GM12873 (cell line): ENCODE results near the gene BTN1A1.

ENCODE experiments used
- TF ChIP-seq, protein P1 (sequence below): IDR thresholded peaks from 2 replicates; pipeline ENCODE4 v1.5.1; 2012; ENCODE audit warnings: low read depth, mild to moderate bottlenecking, moderate library complexity, low read length, control low read depth; ENCODE audit not compliant: insufficient read depth; ENCODE audit errors: missing control alignments

BTN1A1 gene

DNA sequence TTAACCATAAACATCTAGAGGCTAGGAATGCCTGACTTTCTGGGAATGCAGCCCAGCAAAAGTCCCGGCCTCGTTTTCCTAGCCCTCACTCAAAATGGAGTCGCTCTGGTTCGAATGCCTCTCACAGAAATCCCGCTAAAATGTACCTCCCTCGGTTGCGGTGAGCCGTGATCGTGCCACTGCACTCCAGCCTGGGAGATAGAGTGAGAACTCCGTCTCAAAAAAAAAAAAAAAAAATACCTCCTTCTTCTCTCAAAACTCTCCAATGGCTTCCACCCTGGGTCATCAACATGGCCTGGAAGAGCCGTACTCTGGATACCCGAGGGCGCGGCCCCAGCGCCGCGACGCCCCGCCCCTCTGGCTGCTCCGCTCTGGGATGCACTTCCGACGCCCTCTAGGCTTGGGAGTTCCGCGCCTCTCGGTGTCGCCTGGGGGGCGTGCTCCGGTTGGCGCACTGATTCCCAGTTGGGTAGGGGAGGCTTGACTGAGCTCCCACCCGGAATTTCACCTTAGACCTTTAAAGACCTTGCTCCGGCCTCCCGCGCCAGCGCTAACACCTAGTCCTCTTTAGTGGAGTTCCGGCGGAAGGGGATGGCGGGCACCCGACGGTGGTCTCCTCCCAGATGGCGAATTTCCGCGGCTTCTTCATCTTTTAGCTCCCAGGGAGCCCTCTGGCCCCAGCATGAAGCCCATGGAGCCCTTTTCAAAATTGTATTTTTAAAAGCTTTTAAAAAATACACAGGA lies 50.3 kb downstream of the BTN1A1 start:
- TF ChIP-seq, protein P1, sequence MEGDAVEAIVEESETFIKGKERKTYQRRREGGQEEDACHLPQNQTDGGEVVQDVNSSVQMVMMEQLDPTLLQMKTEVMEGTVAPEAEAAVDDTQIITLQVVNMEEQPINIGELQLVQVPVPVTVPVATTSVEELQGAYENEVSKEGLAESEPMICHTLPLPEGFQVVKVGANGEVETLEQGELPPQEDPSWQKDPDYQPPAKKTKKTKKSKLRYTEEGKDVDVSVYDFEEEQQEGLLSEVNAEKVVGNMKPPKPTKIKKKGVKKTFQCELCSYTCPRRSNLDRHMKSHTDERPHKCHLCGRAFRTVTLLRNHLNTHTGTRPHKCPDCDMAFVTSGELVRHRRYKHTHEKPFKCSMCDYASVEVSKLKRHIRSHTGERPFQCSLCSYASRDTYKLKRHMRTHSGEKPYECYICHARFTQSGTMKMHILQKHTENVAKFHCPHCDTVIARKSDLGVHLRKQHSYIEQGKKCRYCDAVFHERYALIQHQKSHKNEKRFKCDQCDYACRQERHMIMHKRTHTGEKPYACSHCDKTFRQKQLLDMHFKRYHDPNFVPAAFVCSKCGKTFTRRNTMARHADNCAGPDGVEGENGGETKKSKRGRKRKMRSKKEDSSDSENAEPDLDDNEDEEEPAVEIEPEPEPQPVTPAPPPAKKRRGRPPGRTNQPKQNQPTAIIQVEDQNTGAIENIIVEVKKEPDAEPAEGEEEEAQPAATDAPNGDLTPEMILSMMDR, result no peak

DNA sequence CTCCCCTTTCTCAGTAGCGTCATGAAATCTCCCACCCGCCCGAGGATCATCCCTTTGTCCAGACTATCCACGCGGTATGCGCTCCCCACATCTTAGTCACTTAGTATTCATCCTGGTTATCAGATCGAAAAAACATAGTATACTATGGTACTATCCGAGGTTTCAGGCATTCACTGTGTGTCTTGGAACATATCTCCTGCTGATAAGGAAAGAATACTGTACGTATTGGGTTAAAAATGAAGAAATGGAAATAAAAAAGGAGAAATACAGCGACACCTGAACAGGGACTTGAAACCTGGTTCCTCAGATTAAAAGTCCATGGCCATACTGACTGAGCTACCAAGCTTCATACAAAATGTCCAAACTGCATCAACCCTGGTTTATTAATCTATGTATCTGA lies 52.1 kb downstream of the BTN1A1 start:
- TF ChIP-seq, protein P1, result no peak

DNA sequence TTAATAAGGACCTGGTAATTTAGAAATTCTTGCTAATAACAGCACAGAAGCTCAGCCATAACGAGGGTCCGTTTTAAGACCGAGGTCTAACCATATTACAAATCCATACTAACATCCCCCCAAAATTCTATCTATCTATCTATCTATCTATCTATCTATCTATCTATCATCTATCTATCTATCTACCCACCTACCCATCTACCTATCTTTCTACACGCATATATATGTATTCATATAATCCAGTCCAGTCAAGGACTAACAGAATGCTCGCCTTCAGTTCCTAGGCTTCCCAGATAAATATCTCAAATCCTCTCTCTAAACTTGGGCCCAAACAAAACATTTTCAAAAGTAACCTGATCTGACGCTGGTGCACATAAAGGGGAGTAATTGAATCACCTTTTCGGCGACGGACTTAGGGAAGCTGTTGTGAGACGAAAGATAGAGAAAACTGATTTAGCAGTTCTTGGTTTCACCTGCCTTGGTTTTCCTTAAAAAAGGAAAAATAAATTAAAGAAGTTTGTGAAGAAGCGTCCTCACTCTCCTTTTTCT lies 52.6 kb downstream of the BTN1A1 start:
- TF ChIP-seq, protein P1, result no peak

DNA sequence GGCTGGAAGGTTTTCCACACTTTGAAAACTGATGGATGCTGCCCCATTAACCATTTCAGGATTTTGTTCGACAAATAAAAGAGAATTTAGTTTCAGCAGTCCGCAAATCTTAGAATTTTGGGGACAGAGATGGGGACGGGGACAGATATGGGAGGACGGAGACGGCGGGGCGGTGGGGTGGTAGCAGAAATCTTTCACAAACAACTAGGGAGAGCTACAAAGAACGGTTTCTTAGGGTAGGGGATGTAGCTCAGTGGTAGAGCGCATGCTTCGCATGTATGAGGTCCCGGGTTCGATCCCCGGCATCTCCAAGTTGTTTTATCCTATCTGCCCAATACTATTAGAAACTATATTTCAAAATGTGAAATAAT lies 53.1 kb downstream of the BTN1A1 start:
- TF ChIP-seq, protein P1, result no peak

DNA sequence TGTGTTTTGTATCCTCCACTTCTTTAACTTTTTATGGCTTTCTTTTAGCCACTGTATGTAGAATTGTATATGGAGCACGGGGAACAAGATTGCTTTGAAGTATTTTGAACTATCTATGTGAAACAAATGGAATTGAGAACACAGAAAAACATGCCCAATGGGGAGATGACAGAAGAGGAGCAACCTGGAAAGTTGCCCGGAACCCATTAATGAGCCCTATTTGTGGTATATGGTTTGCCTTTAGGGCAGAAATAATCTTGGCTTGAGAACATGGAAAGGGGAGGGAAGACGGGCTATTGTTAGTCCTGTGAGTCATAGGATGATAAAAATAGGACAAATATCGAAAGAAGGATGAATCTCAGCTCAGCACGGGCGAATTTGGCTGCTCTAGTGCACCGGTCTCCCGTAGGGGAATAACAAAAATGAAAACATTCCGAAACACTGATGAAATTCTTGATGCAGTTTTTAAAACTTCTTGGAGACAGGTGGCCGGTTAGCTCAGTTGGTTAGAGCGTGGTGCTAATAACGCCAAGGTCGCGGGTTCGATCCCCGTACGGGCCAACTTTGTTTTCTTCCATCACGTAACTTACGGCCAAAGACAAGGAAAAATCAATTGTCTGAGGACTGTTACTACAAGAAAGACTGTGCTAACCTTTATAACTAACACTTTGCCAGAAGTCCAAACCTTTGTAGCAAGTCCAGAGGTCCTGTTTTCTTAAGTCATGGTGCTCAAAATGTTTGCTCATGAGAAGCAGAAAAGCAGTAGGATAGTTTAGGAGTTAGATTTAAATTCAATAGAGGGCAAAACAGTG lies 53.7 kb downstream of the BTN1A1 start:
- TF ChIP-seq, protein P1, result no peak

DNA sequence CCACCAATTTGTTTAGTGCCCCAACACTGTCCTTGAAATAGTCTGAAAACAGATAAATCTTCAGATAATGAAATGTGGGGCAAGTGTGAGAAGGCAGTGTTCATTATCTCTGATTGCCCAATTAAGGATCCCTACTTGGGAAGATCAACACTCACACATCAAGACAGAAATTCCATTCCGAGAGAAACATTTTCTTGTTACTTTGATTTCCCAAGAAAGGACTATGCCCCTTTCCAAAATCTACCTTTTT lies 54.3 kb downstream of the BTN1A1 start:
- TF ChIP-seq, protein P1, result no peak

DNA sequence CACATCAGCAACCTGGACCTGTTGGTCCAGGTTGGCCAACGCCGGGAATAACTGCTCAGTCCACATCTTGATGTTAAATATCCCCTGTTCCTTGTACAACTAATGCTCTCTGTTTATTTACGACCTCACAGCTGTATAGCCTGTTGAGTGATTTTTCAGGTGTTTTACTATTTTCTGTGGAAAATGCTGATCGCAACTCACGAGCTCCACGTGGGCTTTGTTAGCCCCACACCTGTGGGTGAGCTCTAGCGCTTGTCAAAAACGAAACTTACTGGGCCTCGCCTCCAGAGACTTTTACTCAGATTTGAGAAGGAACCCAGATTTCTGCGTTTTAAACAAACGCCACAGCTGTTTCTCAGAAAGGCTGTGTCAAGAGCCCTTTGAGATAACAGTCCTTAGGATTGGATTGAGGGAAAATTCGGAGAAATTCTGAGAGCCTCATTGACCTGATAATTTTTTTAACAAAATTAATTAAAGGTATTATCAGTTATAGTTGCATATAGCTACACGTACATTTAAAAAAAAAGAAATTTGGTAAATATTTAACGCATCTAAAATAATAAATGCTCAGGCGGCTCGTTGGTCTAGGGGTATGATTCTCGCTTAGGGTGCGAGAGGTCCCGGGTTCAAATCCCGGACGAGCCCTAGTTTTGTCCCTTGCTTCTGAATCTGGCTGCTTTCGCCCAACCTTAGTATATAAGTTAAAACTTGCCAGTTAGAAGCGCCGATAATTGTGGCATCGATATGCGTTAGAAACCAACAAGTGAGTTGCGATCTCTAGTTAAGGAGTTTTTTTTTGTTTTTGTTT lies 54.8 kb downstream of the BTN1A1 start:
- TF ChIP-seq, protein P1, result no peak
